ENCODE data around the gene MTAP.

The MTAP gene

DNA sequence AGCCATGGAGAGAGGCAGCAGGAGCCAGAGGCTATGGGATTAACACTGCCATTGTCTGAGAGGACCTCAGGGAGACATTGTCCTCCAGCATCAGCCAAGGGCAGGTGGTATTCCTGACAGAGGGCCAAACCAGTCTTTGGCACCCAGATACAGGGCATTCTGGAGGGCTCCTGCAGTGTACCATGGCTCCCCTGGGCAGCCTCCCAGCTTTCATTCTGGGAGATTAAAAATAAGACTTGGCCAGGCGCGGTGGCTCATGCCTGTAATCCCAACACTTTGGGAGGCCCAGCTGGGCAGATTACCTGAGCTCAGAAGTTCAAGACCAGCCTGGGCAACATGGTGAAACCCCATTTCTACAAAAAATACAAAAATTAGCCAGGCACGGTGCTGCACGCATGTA lies 4.2 kb downstream of the MTAP start:
- no peak for DNase-seq

DNA sequence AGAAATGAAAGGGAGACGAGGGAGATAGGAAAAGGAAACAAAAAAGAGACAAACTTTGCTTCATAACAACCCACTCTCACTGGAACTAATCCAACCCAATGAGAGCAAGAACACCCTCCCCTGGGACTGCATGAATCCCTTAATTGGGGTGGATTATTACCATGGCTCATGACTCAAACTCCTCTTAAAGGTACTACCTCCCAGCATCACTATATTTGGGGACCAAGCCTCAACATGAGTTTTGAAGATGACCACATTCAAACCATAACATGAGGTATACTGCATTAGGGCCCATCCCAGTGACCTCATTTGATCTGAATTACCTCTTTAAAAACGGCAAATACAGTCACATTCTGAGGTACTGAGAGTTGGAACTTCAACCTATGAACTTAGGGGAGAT lies 8.0 kb downstream of the MTAP start:
- no peak for DNase-seq

- no peak for DNase-seq
These were observed 8.4 kb downstream of the MTAP start for GRCh38 chr9:21810881-21811280.

- no peak for DNase-seq
These were observed 9.5 kb downstream of the MTAP start for GRCh38 chr9:21811914-21812313.

DNA sequence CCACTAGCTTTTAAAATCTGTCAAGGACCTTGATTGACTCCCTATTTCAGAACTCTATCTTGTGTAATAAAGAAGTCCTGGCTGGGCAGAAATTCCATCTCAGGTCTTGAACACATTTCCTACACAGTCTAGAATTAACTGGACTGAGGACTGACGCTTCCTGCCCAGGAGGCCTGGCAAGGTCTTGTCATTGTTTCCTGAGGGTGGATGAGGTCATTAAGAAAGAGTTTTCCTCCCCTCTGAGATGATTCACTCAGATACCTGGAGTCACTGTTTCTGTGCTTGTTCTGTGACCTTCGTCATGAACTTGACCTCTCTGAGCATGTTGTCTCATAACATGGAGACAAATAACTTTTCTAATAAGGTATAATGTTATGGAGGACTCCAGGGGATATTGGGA lies 10.0 kb downstream of the MTAP start:
- DNase-seq: no peak

- no peak for DNase-seq
These were observed 10.6 kb downstream of the MTAP start for GRCh38 chr9:21812946-21813568.

- DNase-seq: peak; percentile 58
These were observed 11.4 kb downstream of the MTAP start for GRCh38 chr9:21813575-21814473.

- no peak for DNase-seq
These were observed 13.2 kb downstream of the MTAP start for GRCh38 chr9:21815643-21816042.

GRCh38 chr9:21817176-21817575 lies 14.7 kb downstream of the MTAP start:
- DNase-seq: no peak

- DNase-seq: no peak
These were observed 23.2 kb downstream of the MTAP start for GRCh38 chr9:21825637-21826036.

- DNase-seq: no peak
These were observed 26.5 kb downstream of the MTAP start for GRCh38 chr9:21828853-21829410.

DNA sequence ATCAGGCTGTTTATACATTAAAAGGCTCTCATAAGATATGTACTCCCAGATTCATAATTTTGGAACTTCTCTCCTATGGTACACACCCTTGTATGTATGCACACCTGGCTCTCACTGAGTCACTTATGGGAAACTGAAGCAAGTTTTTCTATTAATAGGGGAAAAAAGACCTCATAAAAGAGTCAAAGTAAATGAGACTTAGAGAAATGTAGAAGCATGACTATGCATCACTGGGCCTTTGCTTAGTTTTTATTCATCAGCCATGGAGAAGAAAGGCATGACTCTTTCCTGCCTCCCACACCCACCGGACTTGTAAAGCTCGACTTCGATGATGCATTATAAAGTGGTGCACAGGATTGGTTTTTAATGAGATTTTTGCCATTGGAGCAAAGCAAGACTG lies 28.2 kb downstream of the MTAP start:
- no peak for DNase-seq

GRCh38 chr9:21831841-21832509 lies 29.5 kb downstream of the MTAP start:
- DNase-seq: no peak

- DNase-seq: no peak
These were observed 30.8 kb downstream of the MTAP start for GRCh38 chr9:21833090-21833801.

DNA sequence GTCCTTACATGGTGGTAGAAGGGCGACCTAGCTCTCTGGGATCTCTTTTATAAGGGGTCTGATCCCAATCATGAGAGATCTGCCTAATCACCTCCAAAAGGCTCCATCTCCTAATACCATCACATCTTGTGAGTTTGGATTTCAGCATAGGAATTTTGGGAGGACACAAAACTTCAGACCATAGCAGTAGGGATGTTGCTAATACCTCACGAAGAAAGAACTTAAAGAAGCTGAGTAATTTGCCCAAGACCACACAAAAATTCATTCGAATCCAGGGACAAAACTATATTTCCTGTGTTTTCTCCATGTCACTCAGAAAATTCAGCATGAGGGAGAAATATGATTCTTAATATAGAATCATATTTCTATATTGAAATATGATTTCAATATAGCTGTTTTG lies 32.7 kb downstream of the MTAP start:
- no peak for DNase-seq

DNA sequence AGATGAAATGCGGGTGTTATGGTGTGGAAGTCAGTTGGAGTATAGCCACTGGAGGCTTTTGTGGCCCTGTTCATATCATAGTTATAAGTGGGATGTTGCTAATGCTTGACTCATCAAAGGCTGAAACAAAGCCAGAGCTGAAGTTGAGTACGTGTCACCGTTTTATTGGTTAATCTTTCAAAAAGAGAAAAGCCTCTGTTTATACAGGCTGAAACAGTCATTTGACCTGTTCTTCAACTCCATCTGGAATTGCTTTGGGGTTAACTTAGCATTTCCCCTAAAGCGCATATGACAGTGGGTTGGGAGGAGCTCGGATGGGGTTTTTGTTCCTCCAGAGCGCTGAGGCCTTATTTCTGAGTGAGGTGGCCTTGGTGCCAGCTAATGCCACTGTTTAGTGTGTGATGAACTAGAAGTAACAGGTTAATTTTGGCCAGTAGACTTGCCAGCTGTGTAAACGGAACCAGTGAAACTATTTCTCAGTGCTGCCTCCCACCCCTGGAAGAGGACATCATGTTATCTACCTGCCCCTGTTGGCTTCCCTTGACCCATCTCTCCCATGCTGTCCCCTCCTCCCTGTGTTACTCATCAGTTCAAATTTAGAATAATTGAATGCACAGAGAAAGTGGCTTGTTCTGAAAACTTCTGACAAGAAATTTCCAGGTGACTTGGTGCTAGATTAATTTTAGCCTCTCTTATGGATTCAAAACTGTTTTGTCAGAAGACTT lies 34.2 kb downstream of the MTAP start:
- no peak for DNase-seq

- no peak for DNase-seq
These were observed 35.1 kb downstream of the MTAP start for GRCh38 chr9:21837501-21837900.

- no peak for DNase-seq
These were observed 38.2 kb downstream of the MTAP start for GRCh38 chr9:21840647-21841046.

GRCh38 chr9:21841133-21841532 lies 38.7 kb downstream of the MTAP start:
- DNase-seq: no peak

DNA sequence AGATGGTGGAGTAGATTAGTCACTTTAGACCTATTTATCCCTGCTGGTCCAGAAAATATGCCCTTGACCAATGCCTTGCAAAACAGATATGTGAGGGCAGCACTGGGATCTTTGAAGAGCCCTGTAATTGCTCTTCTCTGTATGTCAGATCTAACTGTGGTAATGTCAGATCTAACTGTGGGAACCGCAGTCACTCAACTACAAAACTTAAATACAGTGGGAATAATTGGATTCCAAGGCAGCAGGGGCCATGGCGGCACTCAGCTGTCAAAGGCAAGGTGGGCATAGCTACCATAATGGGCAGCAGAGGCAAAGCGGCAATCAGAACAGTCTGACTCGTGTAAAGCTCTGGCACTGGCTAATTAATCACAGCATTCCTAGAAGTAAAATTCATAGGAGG lies 46.2 kb downstream of the MTAP start:
- no peak for DNase-seq

GRCh38 chr9:21852754-21853153 lies 50.3 kb downstream of the MTAP start:
- no peak for DNase-seq

- DNase-seq: no peak
These were observed 51.0 kb downstream of the MTAP start for GRCh38 chr9:21853414-21853813.

Data from NCI-H2081 treated with DMSO at 0.1 percent for 48 hours (cell line).